WERI-Rb-1 (cell line): ENCODE measurements around the gene LAMB2.
A peak's percentile ranks its signal among the peaks of the same experiment; 100 is the strongest.

Experiments
- DNase-seq: peaks from one replicate; pipeline ENCODE4 v3.0.0-alpha.2; 2020
- H3K27ac ChIP-seq: fragments of 250-450 bp; sonication (Bioruptor Pico); 2 replicates; pipeline ENCODE4 v1.5.1; 2020; ENCODE audit warnings: mild to moderate bottlenecking, moderate library complexity
- H3K27me3 ChIP-seq: fragments of 250-450 bp; sonication (Bioruptor Pico); 2 replicates; pipeline ENCODE4 v1.5.1; 2021; ENCODE audit warnings: mild to moderate bottlenecking, low read depth, moderate library complexity; ENCODE audit not compliant: insufficient read depth, severe bottlenecking
- H3K36me3 ChIP-seq: fragments of 250-450 bp; sonication (Bioruptor Pico); 2 replicates; pipeline ENCODE4 v1.5.1; 2020; ENCODE audit warnings: mild to moderate bottlenecking, moderate library complexity
- H3K4me3 ChIP-seq: 2 replicates; pipeline ENCODE4 v1.5.1; 2011; ENCODE audit warnings: low read depth, mild to moderate bottlenecking, control low read depth, low read length
- H3K9me3 ChIP-seq: fragments of 250-450 bp; sonication (Bioruptor Pico); 2 replicates; pipeline ENCODE4 v1.5.1; 2021; ENCODE audit warnings: mild to moderate bottlenecking, moderate library complexity; ENCODE audit not compliant: severe bottlenecking
- TF ChIP-seq, protein P1 (sequence below): IDR thresholded peaks from 2 replicates; pipeline ENCODE4 v1.5.1; 2011; ENCODE audit warnings: low read depth, mild to moderate bottlenecking, control low read depth, inconsistent platforms, low read length

Gene LAMB2

GRCh38 chr3:49158103-49158709, 25.4 kb upstream of the LAMB2 start:
- H3K9me3 ChIP-seq: no peaks in the 10 kb centered on the region
- TF ChIP-seq, protein P1, sequence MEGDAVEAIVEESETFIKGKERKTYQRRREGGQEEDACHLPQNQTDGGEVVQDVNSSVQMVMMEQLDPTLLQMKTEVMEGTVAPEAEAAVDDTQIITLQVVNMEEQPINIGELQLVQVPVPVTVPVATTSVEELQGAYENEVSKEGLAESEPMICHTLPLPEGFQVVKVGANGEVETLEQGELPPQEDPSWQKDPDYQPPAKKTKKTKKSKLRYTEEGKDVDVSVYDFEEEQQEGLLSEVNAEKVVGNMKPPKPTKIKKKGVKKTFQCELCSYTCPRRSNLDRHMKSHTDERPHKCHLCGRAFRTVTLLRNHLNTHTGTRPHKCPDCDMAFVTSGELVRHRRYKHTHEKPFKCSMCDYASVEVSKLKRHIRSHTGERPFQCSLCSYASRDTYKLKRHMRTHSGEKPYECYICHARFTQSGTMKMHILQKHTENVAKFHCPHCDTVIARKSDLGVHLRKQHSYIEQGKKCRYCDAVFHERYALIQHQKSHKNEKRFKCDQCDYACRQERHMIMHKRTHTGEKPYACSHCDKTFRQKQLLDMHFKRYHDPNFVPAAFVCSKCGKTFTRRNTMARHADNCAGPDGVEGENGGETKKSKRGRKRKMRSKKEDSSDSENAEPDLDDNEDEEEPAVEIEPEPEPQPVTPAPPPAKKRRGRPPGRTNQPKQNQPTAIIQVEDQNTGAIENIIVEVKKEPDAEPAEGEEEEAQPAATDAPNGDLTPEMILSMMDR: peak; percentile 62
- H3K27me3 ChIP-seq: no peaks in the 10 kb centered on the region
- H3K4me3 ChIP-seq: no peak overlapping the region
- H3K36me3 ChIP-seq: peaks cover 6% of the 10 kb centered on the region
- H3K27ac ChIP-seq: no peak overlapping the region; the same call in 1 of the 2 replicates
- DNase-seq: peak; percentile 70

DNA sequence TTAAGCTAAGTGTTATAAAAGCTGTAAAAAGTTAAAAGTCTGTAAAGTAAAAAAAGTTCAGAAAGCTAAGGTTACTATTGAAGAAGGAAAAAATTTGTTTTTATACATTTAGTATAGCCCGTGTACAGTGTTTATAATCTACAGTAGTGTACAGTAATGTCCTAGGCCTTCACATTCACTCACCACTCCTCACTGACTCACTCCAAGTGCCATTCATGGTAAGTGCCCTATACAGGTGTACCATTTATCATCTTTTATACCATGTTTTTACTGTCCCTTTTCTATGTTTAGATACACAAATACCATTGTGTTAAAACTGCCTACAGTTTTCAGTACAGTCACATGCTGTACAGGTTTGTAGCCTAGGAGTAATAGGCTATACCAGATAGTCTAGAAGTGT, 24.4 kb upstream of the LAMB2 start:
- Histone ChIP-seq H3K27ac (no peak overlapping the region), H3K9me3 (no peaks in the 10 kb centered on the region), H3K27me3 (no peaks in the 10 kb centered on the region), H3K4me3 (no peak overlapping the region), H3K36me3 (no peaks in the 10 kb centered on the region; the same call in none of the 2 replicates)
- DNase-seq: no peak
- TF ChIP-seq, protein P1: no peak

- H3K27ac ChIP-seq: no peak overlapping the region
- H3K4me3 ChIP-seq: no peak overlapping the region
- H3K27me3 ChIP-seq: no peaks in the 10 kb centered on the region
- H3K36me3 ChIP-seq: no peaks in the 10 kb centered on the region
- DNase-seq: no peak
- TF ChIP-seq, protein P1: no peak
- no peaks in the 10 kb centered on the region for H3K9me3 ChIP-seq
Observed at GRCh38 chr3:49153349-49153912, 20.6 kb upstream of the LAMB2 start.

GRCh38 chr3:49151610-49152009, 18.8 kb upstream of the LAMB2 start:
- Histone ChIP-seq H3K27ac (no peak overlapping the region), H3K36me3 (no peaks in the 10 kb centered on the region), H3K27me3 (no peaks in the 10 kb centered on the region), H3K9me3 (no peaks in the 10 kb centered on the region), H3K4me3 (no peak overlapping the region)
- TF ChIP-seq, protein P1: no peak
- DNase-seq: no peak

DNA sequence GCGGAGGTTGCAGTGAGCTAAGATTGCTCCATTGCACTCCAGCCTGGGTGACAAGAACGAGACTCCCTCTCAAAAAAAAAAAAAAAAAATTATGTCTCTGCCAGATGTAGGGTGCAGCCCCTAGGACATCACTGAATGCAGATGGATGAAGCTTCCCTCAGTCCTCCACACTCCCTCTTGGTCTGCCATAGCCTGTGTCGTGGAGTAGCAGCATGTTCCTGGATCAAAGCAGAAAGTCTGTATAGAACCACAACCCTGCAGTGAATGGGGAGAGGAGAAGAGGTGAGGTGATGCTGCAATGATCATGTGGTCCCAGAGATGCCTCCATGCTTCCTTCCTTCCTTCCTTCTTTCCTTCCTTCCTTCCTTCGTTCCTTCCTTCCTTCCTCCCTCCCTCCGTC, 15.3 kb upstream of the LAMB2 start:
- no peak overlapping the region for H3K4me3 ChIP-seq
- H3K27ac ChIP-seq: no peak overlapping the region
- DNase-seq: no peak
- no peaks in the 10 kb centered on the region for H3K9me3 ChIP-seq
- no peaks in the 10 kb centered on the region for H3K36me3 ChIP-seq
- TF ChIP-seq, protein P1: no peak
- no peaks in the 10 kb centered on the region for H3K27me3 ChIP-seq

DNA sequence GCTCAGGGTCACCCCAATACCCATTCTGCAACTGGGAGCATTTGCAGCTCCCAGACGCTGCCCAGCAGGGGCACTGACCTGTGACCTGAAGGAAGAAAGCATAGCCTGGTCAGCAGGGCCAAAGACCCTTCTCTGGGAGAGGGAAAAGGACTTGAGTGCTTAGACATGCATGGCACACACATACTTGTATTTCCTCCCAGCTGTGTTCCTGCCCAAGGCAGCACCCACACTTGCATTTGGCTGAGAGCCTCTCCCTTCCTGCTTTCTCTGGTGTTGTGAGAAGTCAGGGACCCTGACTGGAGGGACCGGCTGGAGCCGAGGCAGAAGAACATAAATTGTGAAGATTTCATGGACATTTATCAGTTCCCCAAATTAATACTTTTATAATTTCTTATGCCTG, 7.2 kb upstream of the LAMB2 start:
- DNase-seq: no peak
- H3K36me3 ChIP-seq: no peaks in the 10 kb centered on the region
- no peak overlapping the region for H3K4me3 ChIP-seq
- H3K9me3 ChIP-seq: peaks cover 7% of the 10 kb centered on the region
- no peaks in the 10 kb centered on the region for H3K27me3 ChIP-seq
- TF ChIP-seq, protein P1: no peak
- H3K27ac ChIP-seq: no peak overlapping the region
